ENCODE measurements around the gene CACNA1G. TPM values are rescaled to one million over a fixed set of nuclear protein-coding genes. Genes with fewer than 3 reads are reported as not detected.

CACNA1G gene
- total RNA-seq, result 10 to 100 TPM in 1 of 4 donors, 1 to 10 TPM in 3; 4.4 to 14.8 (median 6.9) TPM
- 4.3 TPM for polyA plus RNA-seq
- long read RNA-seq, donor 1, partial matches to known transcripts, result 14 of 27 reads
- long read RNA-seq, donor 1, other reads (novel, unspliced or antisense), result 13 of 27 reads
- long read RNA-seq, donor 2, partial matches to known transcripts, result 6 of 7 reads
- long read RNA-seq, donor 2, other reads (novel, unspliced or antisense), result 1 of 7 reads
- long read RNA-seq, donor 3, partial matches to known transcripts, result 17 of 27 reads
- long read RNA-seq, donor 3, other reads (novel, unspliced or antisense), result 10 of 27 reads
- long read RNA-seq, donor 4, partial matches to known transcripts, result 7 of 11 reads
- long read RNA-seq, donor 4, other reads (novel, unspliced or antisense), result 4 of 11 reads

- no peaks in the 10 kb centered on the region for H3K9me3 ChIP-seq (ENCODE audit: control insufficient read depth, low read length)
- peak; percentile 92 to 97 (median 96) for DNase-seq
- intact Hi-C loops (cut with DNase I), result loop anchor here in 1 of 4 donors (5.0 kb wide), 1 partner anchor 37 kb away; no protein-coding TSS in a partner anchor
- no peaks in the 10 kb centered on the region for H3K27me3 ChIP-seq (ENCODE audit: control insufficient read depth, insufficient read depth)
- under 1% methylated on average over 56 of the region's 56 CpGs for WGBS
- peak within 1 kb of the TSS; percentile 61 for H3K4me3 ChIP-seq (ENCODE audit: low read length)
- H3K4me1 ChIP-seq (ENCODE audit: control insufficient read depth, insufficient read depth, low read length), result peaks cover 4% of the 10 kb centered on the region
- no peak within 1 kb of the TSS for H3K27ac ChIP-seq (ENCODE audit: low read length)
- peak; percentile 90 to 91 for ATAC-seq
Measured at GRCh38 chr17:50560185-50560824, at the start of gene CACNA1G. TSS of gene CACNA1G (plus strand) at chr17:50560715. CDS start at chr17:50561460, 745 bp downstream.

GRCh38 chr17:50511058-50511457 lies 49.5 kb upstream of the CACNA1G start:
- intact Hi-C loops (cut with DNase I), result no loop called here
- no peaks in the 10 kb centered on the region for H3K9me3 ChIP-seq (ENCODE audit: control insufficient read depth, low read length)
- H3K4me1 ChIP-seq (ENCODE audit: control insufficient read depth, insufficient read depth, low read length), result no peaks in the 10 kb centered on the region
- WGBS, result 34% methylated on average over 3 of the region's 3 CpGs
- no peak overlapping the region for H3K4me3 ChIP-seq (ENCODE audit: low read length)
- H3K27ac ChIP-seq (ENCODE audit: low read length), result no peak overlapping the region
- no peak for ATAC-seq
- H3K27me3 ChIP-seq (ENCODE audit: control insufficient read depth, insufficient read depth), result no peaks in the 10 kb centered on the region
- no peak for DNase-seq

- 61% methylated on average over 4 of the region's 4 CpGs for WGBS
- no peaks in the 10 kb centered on the region for H3K27me3 ChIP-seq (ENCODE audit: control insufficient read depth, insufficient read depth)
- no peak for ATAC-seq
- no peak overlapping the region for H3K4me3 ChIP-seq (ENCODE audit: low read length)
- H3K4me1 ChIP-seq (ENCODE audit: control insufficient read depth, insufficient read depth, low read length), result no peaks in the 10 kb centered on the region
- intact Hi-C loops (cut with DNase I), result no loop called here
- no peak for DNase-seq
- no peak overlapping the region for H3K27ac ChIP-seq (ENCODE audit: low read length)
- no peaks in the 10 kb centered on the region for H3K9me3 ChIP-seq (ENCODE audit: control insufficient read depth, low read length)
Measured at GRCh38 chr17:50513495-50513894, 47.0 kb upstream of the CACNA1G start.

- Histone ChIP-seq H3K4me3 (ENCODE audit: low read length) (no peak overlapping the region), H3K27ac (ENCODE audit: low read length) (no peak overlapping the region), H3K27me3 (ENCODE audit: control insufficient read depth, insufficient read depth) (no peaks in the 10 kb centered on the region), H3K9me3 (ENCODE audit: control insufficient read depth, low read length) (no peaks in the 10 kb centered on the region), H3K4me1 (ENCODE audit: control insufficient read depth, insufficient read depth, low read length) (no peaks in the 10 kb centered on the region)
- intact Hi-C loops (cut with DNase I), result no loop called here
- ATAC-seq (no peak), DNase-seq (no peak)
- WGBS, result 65% methylated on average over 3 of the region's 3 CpGs
Measured at GRCh38 chr17:50514388-50514787, 46.1 kb upstream of the CACNA1G start.

GRCh38 chr17:50514936-50515702 lies 45.4 kb upstream of the CACNA1G start:
- peak; percentile 47 to 79 (median 65) for DNase-seq
- peak; percentile 27 to 66 for ATAC-seq
- intact Hi-C loops (cut with DNase I), result no loop called here
- WGBS, result 56% methylated on average over 6 of the region's 6 CpGs
- H3K27ac ChIP-seq (ENCODE audit: low read length), result peak overlapping the region; percentile 21
- H3K4me1 ChIP-seq (ENCODE audit: control insufficient read depth, insufficient read depth, low read length), result no peaks in the 10 kb centered on the region
- no peak overlapping the region for H3K4me3 ChIP-seq (ENCODE audit: low read length)
- no peaks in the 10 kb centered on the region for H3K27me3 ChIP-seq (ENCODE audit: control insufficient read depth, insufficient read depth)
- H3K9me3 ChIP-seq (ENCODE audit: control insufficient read depth, low read length), result no peaks in the 10 kb centered on the region

- H3K9me3 ChIP-seq (ENCODE audit: control insufficient read depth, low read length), result no peaks in the 10 kb centered on the region
- ATAC-seq (peak in 1 of 2 donors; percentile 40), DNase-seq (no peak)
- H3K4me1 ChIP-seq (ENCODE audit: control insufficient read depth, insufficient read depth, low read length), result no peaks in the 10 kb centered on the region
- H3K27ac ChIP-seq (ENCODE audit: low read length), result no peak overlapping the region
- no peak overlapping the region for H3K4me3 ChIP-seq (ENCODE audit: low read length)
- no peaks in the 10 kb centered on the region for H3K27me3 ChIP-seq (ENCODE audit: control insufficient read depth, insufficient read depth)
- 72% methylated on average over 4 of the region's 4 CpGs for WGBS
- intact Hi-C loops (cut with DNase I), result no loop called here
Measured at GRCh38 chr17:50517011-50517410, 43.5 kb upstream of the CACNA1G start.

- no peak for DNase-seq
- Histone ChIP-seq H3K27me3 (ENCODE audit: control insufficient read depth, insufficient read depth) (no peaks in the 10 kb centered on the region), H3K27ac (ENCODE audit: low read length) (no peak overlapping the region), H3K4me3 (ENCODE audit: low read length) (no peak overlapping the region), H3K4me1 (ENCODE audit: control insufficient read depth, insufficient read depth, low read length) (no peaks in the 10 kb centered on the region), H3K9me3 (ENCODE audit: control insufficient read depth, low read length) (no peaks in the 10 kb centered on the region)
- ATAC-seq, result no peak
- WGBS, result 82% methylated on average over 8 of the region's 8 CpGs
- intact Hi-C loops (cut with DNase I), result no loop called here
Measured at GRCh38 chr17:50517504-50518383, 42.8 kb upstream of the CACNA1G start.

GRCh38 chr17:50518384-50519023 lies 42.0 kb upstream of the CACNA1G start:
- no peak for ATAC-seq

GRCh38 chr17:50519141-50519834 lies 41.2 kb upstream of the CACNA1G start:
- Histone ChIP-seq H3K27ac (ENCODE audit: low read length) (no peak overlapping the region), H3K4me3 (ENCODE audit: low read length) (no peak overlapping the region), H3K4me1 (ENCODE audit: control insufficient read depth, insufficient read depth, low read length) (no peaks in the 10 kb centered on the region), H3K27me3 (ENCODE audit: control insufficient read depth, insufficient read depth) (no peaks in the 10 kb centered on the region), H3K9me3 (ENCODE audit: control insufficient read depth, low read length) (no peaks in the 10 kb centered on the region)
- WGBS, result 89% methylated on average over 8 of the region's 8 CpGs
- intact Hi-C loops (cut with DNase I), result no loop called here
- ATAC-seq, result no peak
- DNase-seq, result peak in 2 of 3 donors; percentile 2 to 33

More at GRCh38 chr17:50518384-50519023, 42.0 kb upstream of the CACNA1G start:
- Histone ChIP-seq H3K4me3 (ENCODE audit: low read length) (no peak overlapping the region), H3K27me3 (ENCODE audit: control insufficient read depth, insufficient read depth) (no peaks in the 10 kb centered on the region), H3K9me3 (ENCODE audit: control insufficient read depth, low read length) (no peaks in the 10 kb centered on the region), H3K27ac (ENCODE audit: low read length) (no peak overlapping the region), H3K4me1 (ENCODE audit: control insufficient read depth, insufficient read depth, low read length) (no peaks in the 10 kb centered on the region)
- DNase-seq, result peak in 1 of 3 donors; percentile 35
- WGBS, result 74% methylated on average over 13 of the region's 13 CpGs
- intact Hi-C loops (cut with DNase I), result no loop called here

Measured in right cardiac atrium (tissue), 5 donors.